Smooth muscle cell of bladder (primary cell): Measurements from ENCODE around the gene SCG3. TPM values are rescaled to one million over a fixed set of nuclear protein-coding genes. Genes with fewer than 3 reads are reported as not detected.

Source experiments
- total RNA-seq: library from RNA; depleted of rRNA; stranded (reverse); fragments of >200 nt; gene quantifications from 2 replicates; pipeline ENCODE4 v1.2.3, GENCODE V29; 2014

The SCG3 gene
- total RNA-seq: not detected in 2 replicates

GRCh38 chr15:51681303-51681963, at the start of gene SCG3:
SCG3 (plus strand) TSS chr15:51681503; CDS start chr15:51681756, 253 bp downstream.

GRCh38 chr15:51737522-51738305, 56.4 kb downstream of the SCG3 start, which contains the start of gene LYSMD2:
LYSMD2 (minus strand) TSS chr15:51737655; CDS start chr15:51737622, 33 bp downstream.

GRCh38 chr15:51750792-51751696, 69.7 kb downstream of the SCG3 start, which contains the start of gene TMOD2:
TMOD2 (plus strand) TSS chr15:51751597; CDS start chr15:51766442, 14,845 bp downstream.

Other genes starting within 250 kb of the SCG3 start
- gene DMXL2, start 58.7 kb upstream of the SCG3 start, total RNA-seq: 15.8 and 25.7 TPM in 2 replicates
- gene LYSMD2, start 56.2 kb downstream of the SCG3 start, total RNA-seq: 5.1 and 5.3 TPM in 2 replicates
- gene TMOD2, start 70.1 kb downstream of the SCG3 start, total RNA-seq: 4.8 and 6.6 TPM in 2 replicates
- 30.7 and 35.3 TPM in 2 replicates for gene TMOD3, start 148.2 kb downstream of the SCG3 start, total RNA-seq